Thoracic aorta (tissue), 2 donors: Measurements from ENCODE around the gene PPTC7. TPM values are rescaled to one million over a fixed set of nuclear protein-coding genes. Genes with fewer than 3 reads are reported as not detected.
"Not testable (repeated sequence)": the region's sequence is repeated elsewhere in the genome, so short reads cannot be mapped to it uniquely, and the experiment has no call there.

Source experiments
- ATAC-seq: fragments of 150-250 bp; one replicate; pipeline ENCODE4 v1.8.0; 2017; ENCODE audit warnings: low read depth; ENCODE audit not compliant: insufficient number of reproducible peaks, low FRiP score
- DNase-seq: peaks from one replicate; pipeline ENCODE4 v3.0.0-alpha.2; 2020; ENCODE audit warnings: low spot score
- H3K27ac ChIP-seq, 2 donors: fragments of 200-600 bp; sonication (generic); 1 replicate in 1 of 2; 2 replicates in 1 of 2; pipeline ENCODE4 v1.5.1; 2016; ENCODE audit warnings: mild to moderate bottlenecking in 2 of 2, moderate library complexity in 2 of 2
- H3K27me3 ChIP-seq: fragments of 200-600 bp; sonication (generic); replicated peaks from 2 replicates; pipeline ENCODE4 v1.6.0; 2016; ENCODE audit warnings: mild to moderate bottlenecking; ENCODE audit not compliant: insufficient read depth
- H3K36me3 ChIP-seq: fragments of 200-600 bp; sonication (generic); one replicate; pipeline ENCODE4 v1.5.1; 2016
- H3K4me1 ChIP-seq, 2 donors: fragments of 200-600 bp; sonication (generic); 1 replicate in 1 of 2; 2 replicates in 1 of 2; pipeline versions ENCODE4 v1.5.1 to v1.6.0; 2016; ENCODE audit warnings: low read depth in 2 of 2, mild to moderate bottlenecking in 1 of 2; ENCODE audit not compliant: control insufficient read depth in 1 of 2
- H3K4me3 ChIP-seq: fragments of 200-600 bp; sonication (generic); 2 replicates; pipeline ENCODE4 v1.5.1; 2016; ENCODE audit warnings: mild to moderate bottlenecking
- H3K9me3 ChIP-seq: fragments of 200-600 bp; sonication (generic); 2 replicates; pipeline ENCODE4 v1.5.1; 2016
- CTCF ChIP-seq: fragments of 200-600 bp; sonication (generic); IDR thresholded peaks from one replicate; pipeline ENCODE4 v1.5.1; 2019; ENCODE audit warnings: antibody characterized with exemption
- total RNA-seq, 2 donors: library from RNA; depleted of rRNA; stranded (reverse); fragments of >200 nt; gene quantifications; one replicate each; pipeline versions ENCODE4 v1.1.0 to v1.2.3, GENCODE V29; 2016

Gene PPTC7
- total RNA-seq, 2 donors from 2014 or later, result 11.8 to 30.4 TPM

GRCh38 chr12:110530511-110530910 lies 52.6 kb downstream of the PPTC7 start:
- Histone ChIP-seq H3K27ac (no peak overlapping the region), H3K4me3 (no peak overlapping the region), H3K4me1 (peaks cover 10 to 14% of the 10 kb centered on the region in 2 donors), H3K36me3 (no peaks in the 10 kb centered on the region), H3K9me3 (no peaks in the 10 kb centered on the region), H3K27me3 (no peaks in the 10 kb centered on the region)
- DNase-seq, result no peak
- no peak for ATAC-seq
- no peak for TF ChIP-seq CTCF

- no peak for DNase-seq
- H3K27me3 ChIP-seq, result no peaks in the 10 kb centered on the region
- H3K27ac ChIP-seq, result no peak overlapping the region
- no peak overlapping the region for H3K4me3 ChIP-seq
- TF ChIP-seq CTCF, result no peak
- no peaks in the 10 kb centered on the region for H3K36me3 ChIP-seq
- no peak for ATAC-seq
- H3K4me1 ChIP-seq, result peaks cover 10 to 14% of the 10 kb centered on the region in 2 donors
- no peaks in the 10 kb centered on the region for H3K9me3 ChIP-seq
These were observed 54.8 kb downstream of the PPTC7 start for GRCh38 chr12:110528277-110528839.

- H3K9me3 ChIP-seq, H3K27me3 ChIP-seq, DNase-seq, H3K4me1 ChIP-seq, H3K4me3 ChIP-seq, H3K27ac ChIP-seq, H3K36me3 ChIP-seq, ATAC-seq: not testable (repeated sequence)
These were observed 62.0 kb downstream of the PPTC7 start for GRCh38 chr12:110520876-110521712.

GRCh38 chr12:110518014-110518413 lies 65.1 kb downstream of the PPTC7 start:
- H3K27me3 ChIP-seq, H3K4me1 ChIP-seq, ATAC-seq, H3K9me3 ChIP-seq, H3K36me3 ChIP-seq, DNase-seq, H3K27ac ChIP-seq, H3K4me3 ChIP-seq: not testable (repeated sequence)

- Histone ChIP-seq H3K4me3 (no peak overlapping the region), H3K27ac (no peak overlapping the region), H3K36me3 (no peaks in the 10 kb centered on the region), H3K4me1 (no peaks in the 10 kb centered on the region), H3K27me3 (no peaks in the 10 kb centered on the region), H3K9me3 (no peaks in the 10 kb centered on the region)
- ATAC-seq, result no peak
- no peak for TF ChIP-seq CTCF
- DNase-seq, result no peak
These were observed 66.1 kb downstream of the PPTC7 start for GRCh38 chr12:110516995-110517394.

- Histone ChIP-seq H3K36me3 (no peaks in the 10 kb centered on the region), H3K9me3 (no peaks in the 10 kb centered on the region), H3K27me3 (no peaks in the 10 kb centered on the region), H3K27ac (no peak overlapping the region), H3K4me1 (no peaks in the 10 kb centered on the region), H3K4me3 (no peak overlapping the region)
- ATAC-seq (no peak), DNase-seq (no peak)
- no peak for TF ChIP-seq CTCF
These were observed 68.8 kb downstream of the PPTC7 start for GRCh38 chr12:110514363-110514762.
